Measurements from ENCODE around the gene TWF2.

TWF2 gene

DNA sequence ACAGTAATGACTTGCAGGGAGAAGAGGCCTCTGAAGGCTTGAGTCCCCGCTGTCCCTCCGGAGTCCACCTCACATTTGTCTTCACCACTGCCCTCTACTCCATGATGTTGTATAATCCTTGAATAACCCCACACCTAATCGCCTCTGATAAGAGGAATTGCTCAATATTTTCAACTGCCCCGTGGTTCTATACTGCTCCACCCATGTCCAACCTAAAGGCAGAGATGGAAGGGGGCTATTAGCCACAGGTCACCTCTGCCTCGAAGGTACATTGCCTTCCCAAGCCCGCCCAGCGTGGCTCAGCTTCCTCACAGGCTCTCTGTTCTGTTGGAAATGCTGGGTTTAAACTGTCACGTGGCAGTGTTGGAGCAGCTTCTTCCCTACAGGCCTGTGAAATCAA, 26.0 kb downstream of the TWF2 start:
- peaks cover 18% of the 10 kb centered on the region for H3K4me1 ChIP-seq (ENCODE audit: insufficient read depth, low read length, poor library complexity, severe bottlenecking)
- H2AFZ ChIP-seq (ENCODE audit: low read length), result no peak overlapping the region
- TF ChIP-seq CTCF (conservative IDR thresholded peaks at IDR 0.05; ENCODE audit: low read length) (no peak), EZH2phosphoT487 (IDR thresholded peaks at IDR 0.05; ENCODE audit: borderline replicate concordance) (no peak)
- H3F3A ChIP-seq (ENCODE audit: low read depth), result peaks cover 12% of the 10 kb centered on the region; the same call in 1 of the 2 replicates
- H3K27me3 ChIP-seq (ENCODE audit: insufficient read depth, low read length, poor library complexity, severe bottlenecking), result no peaks in the 10 kb centered on the region
- no peaks in the 10 kb centered on the region for H3K9me3 ChIP-seq (ENCODE audit: insufficient read depth, low read depth, low read length)
- no peak overlapping the region for H3K9ac ChIP-seq (ENCODE audit: low read depth, low read length, poor library complexity, severe bottlenecking)
- H3K9me2 ChIP-seq (replicated peaks; ENCODE audit: low read depth, low read length), result no peaks in the 10 kb centered on the region
- H3K4me3 ChIP-seq (ENCODE audit: low read length, poor library complexity, severe bottlenecking), result no peak overlapping the region
- peaks cover 3% of the 10 kb centered on the region for H3K79me2 ChIP-seq (ENCODE audit: insufficient read depth, low read length)
- no peak overlapping the region for H3K4me2 ChIP-seq (ENCODE audit: low read depth, low read length, poor library complexity, severe bottlenecking)
- peaks cover 75% of the 10 kb centered on the region for H3K36me3 ChIP-seq (ENCODE audit: insufficient read depth, low read length)
- no peaks in the 10 kb centered on the region for H4K20me1 ChIP-seq (ENCODE audit: insufficient read depth, low read length, poor library complexity, severe bottlenecking)

DNA sequence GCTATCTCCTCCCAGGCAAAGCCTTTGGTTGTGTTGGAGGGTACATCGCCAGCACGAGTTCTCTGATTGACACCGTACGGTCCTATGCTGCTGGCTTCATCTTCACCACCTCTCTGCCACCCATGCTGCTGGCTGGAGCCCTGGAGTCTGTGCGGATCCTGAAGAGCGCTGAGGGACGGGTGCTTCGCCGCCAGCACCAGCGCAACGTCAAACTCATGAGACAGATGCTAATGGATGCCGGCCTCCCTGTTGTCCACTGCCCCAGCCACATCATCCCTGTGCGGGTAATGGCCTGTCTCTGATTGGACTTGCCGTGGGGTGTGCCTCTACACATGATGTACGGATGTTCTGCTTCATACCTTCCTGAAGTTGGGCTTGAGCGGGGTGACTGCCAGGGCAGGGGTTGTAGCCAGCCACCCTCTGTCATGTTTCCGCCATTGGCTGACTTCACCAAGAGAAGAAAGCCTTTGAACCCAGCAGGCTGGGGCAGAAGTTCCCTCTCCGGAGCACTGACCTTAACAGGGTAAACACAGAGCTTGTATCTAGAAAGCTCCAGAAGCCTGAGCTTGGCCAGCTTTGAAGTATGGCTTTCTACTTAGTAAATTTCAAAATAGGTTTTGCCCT, 27.6 kb downstream of the TWF2 start:
- no peaks in the 10 kb centered on the region for H3K9me3 ChIP-seq (ENCODE audit: insufficient read depth, low read depth, low read length)
- no peak overlapping the region for H3K9ac ChIP-seq (ENCODE audit: low read depth, low read length, poor library complexity, severe bottlenecking)
- H3K4me3 ChIP-seq (ENCODE audit: low read length, poor library complexity, severe bottlenecking), result no peak overlapping the region
- no peak overlapping the region for H3K4me2 ChIP-seq (ENCODE audit: low read depth, low read length, poor library complexity, severe bottlenecking)
- peaks cover 3% of the 10 kb centered on the region; the same call in 1 of the 2 replicates for H3K79me2 ChIP-seq (ENCODE audit: insufficient read depth, low read length)
- peaks cover 87% of the 10 kb centered on the region for H3K36me3 ChIP-seq (ENCODE audit: insufficient read depth, low read length)
- no peaks in the 10 kb centered on the region for H3K27me3 ChIP-seq (ENCODE audit: insufficient read depth, low read length, poor library complexity, severe bottlenecking)
- peaks cover 2% of the 10 kb centered on the region for H3K4me1 ChIP-seq (ENCODE audit: insufficient read depth, low read length, poor library complexity, severe bottlenecking)
- H4K20me1 ChIP-seq (ENCODE audit: insufficient read depth, low read length, poor library complexity, severe bottlenecking), result no peaks in the 10 kb centered on the region
- H3K9me2 ChIP-seq (replicated peaks; ENCODE audit: low read depth, low read length), result no peaks in the 10 kb centered on the region
- H3F3A ChIP-seq (ENCODE audit: low read depth), result no peaks in the 10 kb centered on the region
- no peak overlapping the region for H2AFZ ChIP-seq (ENCODE audit: low read length)
- TF ChIP-seq CTCF (conservative IDR thresholded peaks at IDR 0.05; ENCODE audit: low read length), result no peak
- TF ChIP-seq EZH2phosphoT487 (IDR thresholded peaks at IDR 0.05; ENCODE audit: borderline replicate concordance), result no peak

GRCh38 chr3:52210550-52211046, 28.4 kb downstream of the TWF2 start:
- TF ChIP-seq CTCF (conservative IDR thresholded peaks at IDR 0.05; ENCODE audit: low read length) (no peak), EZH2phosphoT487 (IDR thresholded peaks at IDR 0.05; ENCODE audit: borderline replicate concordance) (no peak)
- Histone ChIP-seq H3K79me2 (ENCODE audit: insufficient read depth, low read length) (peaks cover 10% of the 10 kb centered on the region; the same call in 1 of the 2 replicates), H3K9ac (ENCODE audit: low read depth, low read length, poor library complexity, severe bottlenecking) (no peak overlapping the region), H3K36me3 (ENCODE audit: insufficient read depth, low read length) (peaks cover 94% of the 10 kb centered on the region), H3K9me3 (ENCODE audit: insufficient read depth, low read depth, low read length) (no peaks in the 10 kb centered on the region), H3K9me2 (replicated peaks; ENCODE audit: low read depth, low read length) (no peaks in the 10 kb centered on the region), H3K4me2 (ENCODE audit: low read depth, low read length, poor library complexity, severe bottlenecking) (no peak overlapping the region), H4K20me1 (ENCODE audit: insufficient read depth, low read length, poor library complexity, severe bottlenecking) (no peaks in the 10 kb centered on the region), H3K27me3 (ENCODE audit: insufficient read depth, low read length, poor library complexity, severe bottlenecking) (no peaks in the 10 kb centered on the region), H3F3A (ENCODE audit: low read depth) (no peaks in the 10 kb centered on the region), H2AFZ (ENCODE audit: low read length) (no peak overlapping the region), H3K4me3 (ENCODE audit: low read length, poor library complexity, severe bottlenecking) (no peak overlapping the region), H3K4me1 (ENCODE audit: insufficient read depth, low read length, poor library complexity, severe bottlenecking) (no peaks in the 10 kb centered on the region)
